Stimulated activated CD8-positive, alpha-beta memory T cell treated with anti-CD3 and anti-CD28 coated beads, Interleukin-12 subunit alpha, Interleukin-12 subunit beta, amount 100 ng/mL, for 24 hours (primary cell): ENCODE results near the gene ADM5.

Experiments
- DNase-seq: peaks from one replicate; pipeline ENCODE4 v3.0.0-alpha.2; 2020; ENCODE audit errors: extremely low read depth

Gene ADM5

DNA sequence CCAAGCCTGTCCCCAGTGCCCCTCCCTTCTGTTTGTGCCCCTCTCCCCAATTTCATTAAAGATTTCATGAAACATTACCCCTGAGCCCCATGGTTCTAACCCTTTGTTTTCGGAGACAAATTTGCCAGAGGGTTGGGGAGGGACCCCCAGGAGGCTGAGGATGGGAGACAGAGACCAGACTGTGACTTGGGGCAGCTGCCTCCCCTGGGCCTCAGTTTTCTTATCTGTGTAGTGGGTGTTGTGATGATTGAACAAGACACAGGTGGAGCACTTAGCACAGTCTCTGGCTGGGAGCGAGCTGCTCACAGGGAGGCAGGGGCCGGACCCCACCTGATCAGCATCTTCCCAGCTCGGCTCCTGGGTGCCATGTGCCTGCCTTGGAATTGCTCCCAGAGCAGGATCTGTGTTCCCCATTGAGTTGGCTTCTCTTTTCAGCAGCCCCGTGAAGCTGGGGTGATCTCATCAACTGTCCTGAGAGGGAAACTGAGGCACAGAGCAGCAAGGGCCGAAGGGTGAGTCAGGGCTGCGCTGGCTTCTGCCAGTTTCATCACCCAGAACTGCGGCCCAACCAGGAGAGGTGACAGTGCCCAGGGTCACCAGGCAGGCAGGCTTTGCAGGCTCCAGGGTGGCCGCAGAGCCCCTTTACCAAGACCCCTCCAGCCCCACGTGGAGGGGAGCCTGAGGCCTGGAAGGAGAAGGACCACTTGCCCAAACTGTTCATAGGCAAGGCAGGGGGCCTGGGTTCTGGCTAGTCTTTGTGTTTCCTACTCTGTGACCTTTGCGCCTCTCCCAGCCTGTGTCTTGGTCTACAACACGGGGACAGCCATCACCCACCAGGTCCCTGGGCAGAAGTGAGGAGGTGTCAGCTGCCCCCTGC is 30.6 kb upstream of the ADM5 start:
- no peak for DNase-seq

DNA sequence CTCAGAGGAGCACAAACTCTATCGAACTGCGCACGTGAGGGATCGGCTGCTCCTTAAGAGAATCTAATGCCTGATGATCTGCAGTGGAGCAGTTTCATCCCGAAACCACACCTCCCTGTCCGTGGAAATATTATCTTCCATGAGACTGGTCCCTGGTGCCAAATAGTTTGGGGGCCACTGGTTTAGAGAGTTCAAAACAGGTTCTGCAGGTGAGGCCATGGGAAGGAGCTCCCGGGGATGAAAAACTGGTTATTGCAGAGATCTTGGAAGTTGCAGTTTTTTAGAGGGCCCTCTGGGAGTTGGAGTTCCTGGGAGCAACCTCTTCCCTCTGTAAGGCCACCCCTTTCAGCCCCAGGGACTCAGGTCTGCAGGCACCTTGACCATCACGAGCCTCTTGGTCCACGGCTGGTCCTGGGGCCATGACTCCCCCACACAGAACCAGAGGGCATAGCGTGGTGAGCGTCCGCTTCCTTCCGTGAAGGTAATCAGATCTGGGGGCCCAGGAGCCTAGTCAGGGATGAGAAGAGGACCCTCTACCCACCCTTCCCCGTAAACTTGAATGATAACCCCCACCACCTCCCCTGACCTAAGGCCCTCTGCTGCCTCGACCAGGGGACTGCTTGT is 28.9 kb upstream of the ADM5 start:
- no peak for DNase-seq

DNA sequence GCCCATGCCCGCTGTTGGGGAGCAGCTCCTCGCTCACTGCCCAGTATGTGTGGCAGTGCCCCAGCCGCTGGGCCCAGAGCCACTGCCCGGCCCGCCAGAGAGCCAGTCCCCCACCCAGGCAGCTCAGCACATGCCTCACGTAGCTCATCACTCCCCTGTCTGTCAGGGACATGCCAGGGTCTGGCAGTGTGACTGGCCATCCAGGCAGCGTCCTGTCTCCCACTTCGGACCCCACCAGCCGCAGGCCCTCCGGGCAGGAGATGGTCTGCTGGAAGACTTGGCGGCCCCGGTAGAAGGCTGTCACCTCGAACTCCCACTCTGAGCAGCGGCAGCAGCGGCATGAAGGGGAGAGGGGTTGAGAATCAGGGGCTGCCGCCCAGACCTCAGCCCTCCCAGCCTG is 27.4 kb upstream of the ADM5 start:
- no peak for DNase-seq

DNA sequence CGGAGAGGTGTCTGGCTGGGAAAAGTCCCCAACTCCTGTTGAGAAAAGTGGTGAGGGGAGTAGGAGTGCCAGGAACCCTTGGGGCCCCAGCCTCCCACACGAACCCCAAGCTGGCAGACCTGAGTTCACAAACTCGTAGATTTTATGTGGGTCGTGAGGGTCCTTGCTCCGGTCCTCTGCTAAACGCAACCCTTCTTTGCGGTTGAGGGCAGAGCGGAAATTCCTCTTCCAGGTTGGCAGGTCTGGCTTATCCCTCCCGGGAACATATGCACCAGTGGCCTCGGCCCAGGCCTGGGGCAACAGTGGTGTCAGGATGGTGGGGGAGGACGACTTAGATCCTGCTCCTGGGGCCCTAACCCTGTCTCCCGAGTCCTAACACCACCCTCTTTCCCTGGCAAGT is 26.2 kb upstream of the ADM5 start:
- no peak for DNase-seq

DNA sequence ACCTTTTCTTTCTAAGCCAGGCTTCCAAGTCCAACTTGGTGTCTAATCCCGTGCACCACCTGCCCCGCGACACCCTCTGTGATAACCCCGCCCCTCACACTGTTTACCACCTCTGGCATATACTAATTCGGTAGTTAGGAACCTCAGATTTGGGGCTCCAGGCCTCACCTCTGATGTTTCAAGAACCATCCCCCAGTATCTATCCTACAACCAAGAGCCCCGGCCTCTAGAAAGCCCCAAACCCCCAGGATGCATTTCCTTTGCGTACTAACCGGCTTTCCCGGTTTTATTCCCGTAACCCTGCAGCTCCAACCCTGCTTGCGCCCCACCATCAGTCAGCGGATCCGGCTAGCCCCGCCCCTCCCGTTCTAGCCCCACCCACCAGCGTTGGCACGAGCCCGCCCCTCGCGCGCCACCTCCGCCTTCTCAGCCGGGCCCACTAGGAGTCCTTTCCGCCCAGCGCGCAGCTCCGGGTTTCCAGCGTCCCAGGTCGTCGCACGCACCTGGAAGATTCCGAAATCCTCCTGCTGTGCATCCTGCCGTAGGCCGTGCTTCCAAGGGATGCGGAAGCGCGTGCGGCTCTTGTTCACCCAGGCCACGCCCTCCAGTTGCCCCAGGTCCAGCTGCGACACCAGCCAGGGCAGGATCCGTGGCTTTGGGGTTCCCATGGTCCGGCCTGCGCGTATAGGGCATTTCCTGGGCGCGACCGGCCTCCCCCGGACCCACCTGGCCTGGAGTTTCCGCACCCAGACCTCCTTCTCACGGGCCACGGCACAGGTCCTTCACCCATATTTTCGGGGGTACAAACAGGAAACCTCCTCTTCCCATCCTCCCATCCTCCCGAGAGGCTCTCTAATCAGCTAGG is 25.0 kb upstream of the ADM5 start:
- DNase-seq: peak; percentile 85

DNA sequence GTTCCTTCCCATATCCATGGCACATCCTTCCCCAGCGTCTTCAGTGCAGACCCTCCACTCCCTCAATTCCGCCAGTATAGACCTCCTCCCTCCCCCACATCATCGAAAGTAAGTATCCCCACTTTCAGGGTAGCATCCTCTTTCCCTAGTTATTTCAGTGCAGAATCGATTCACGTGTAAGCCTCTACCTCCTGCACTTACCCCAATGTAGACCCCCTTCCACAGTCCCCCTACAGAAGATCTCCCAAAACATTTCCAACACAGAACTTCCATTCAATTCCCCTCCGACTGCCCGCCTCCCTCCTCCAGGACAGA is 24.4 kb upstream of the ADM5 start:
- no peak for DNase-seq

DNA sequence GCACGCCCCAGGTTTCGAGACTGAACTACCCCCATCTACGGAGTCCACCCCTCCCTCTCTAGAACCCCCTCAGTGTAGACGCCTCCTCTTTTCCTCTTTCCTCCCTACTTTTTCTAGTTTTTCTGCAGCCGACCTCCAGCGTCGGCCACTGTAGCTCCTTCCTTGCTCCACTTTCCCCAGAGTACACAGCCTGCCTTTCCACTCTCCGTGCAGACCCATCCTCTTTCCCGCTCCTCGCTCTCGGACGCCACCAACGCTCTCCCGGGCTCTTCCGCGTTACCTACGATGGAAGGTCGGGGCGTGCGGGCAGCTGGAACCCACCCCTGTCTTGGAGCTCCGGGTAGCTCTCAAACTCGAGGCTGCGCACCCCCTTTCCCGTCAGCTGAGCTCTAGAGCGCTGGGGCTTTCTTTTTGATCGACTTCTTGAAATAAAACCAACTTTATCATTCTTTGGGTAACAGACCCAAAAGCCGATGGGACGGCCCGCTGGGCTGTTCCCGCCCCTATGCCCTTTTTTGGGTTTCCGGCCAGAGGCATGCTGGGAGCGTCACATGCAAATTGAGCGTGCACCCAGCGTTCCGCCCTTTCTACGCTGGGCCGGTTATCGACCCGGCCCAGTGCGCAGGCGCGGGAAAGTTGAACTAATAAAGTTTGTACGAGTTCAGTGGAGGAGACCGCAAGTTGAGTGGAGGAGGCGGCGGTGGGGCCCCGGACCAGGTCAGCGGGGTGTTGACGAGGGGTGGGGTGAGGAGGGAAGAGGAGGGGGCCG is 23.9 kb upstream of the ADM5 start, which contains the start of the genes BCL2L12 and IRF3:
Gene BCL2L12, plus strand, starts transcription at position 583 of the 769 bp plus-strand sequence. CDS start 760 bp downstream, outside the sequence.
Gene IRF3, minus strand, starts transcription at position 507 of the 769 bp plus-strand sequence. CDS start 1,019 bp downstream, outside the sequence.
- DNase-seq: peak; percentile 99

DNA sequence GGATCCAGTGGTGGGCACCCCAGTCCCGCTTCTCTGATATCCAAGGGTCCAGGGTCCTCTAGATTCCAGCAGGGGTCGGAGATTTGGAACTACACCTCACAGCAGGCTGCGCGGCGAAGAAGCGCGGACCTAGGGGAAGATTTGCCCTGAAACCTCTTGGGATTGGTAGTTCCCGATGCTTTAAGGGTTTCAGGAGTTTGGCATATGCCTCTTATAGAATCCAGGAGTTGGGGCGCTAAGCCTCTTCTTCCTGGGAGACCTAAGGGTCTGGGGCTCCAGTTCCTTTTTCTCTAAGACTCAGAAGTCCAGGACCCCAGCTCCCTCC is 23.3 kb upstream of the ADM5 start:
- DNase-seq: no peak

DNA sequence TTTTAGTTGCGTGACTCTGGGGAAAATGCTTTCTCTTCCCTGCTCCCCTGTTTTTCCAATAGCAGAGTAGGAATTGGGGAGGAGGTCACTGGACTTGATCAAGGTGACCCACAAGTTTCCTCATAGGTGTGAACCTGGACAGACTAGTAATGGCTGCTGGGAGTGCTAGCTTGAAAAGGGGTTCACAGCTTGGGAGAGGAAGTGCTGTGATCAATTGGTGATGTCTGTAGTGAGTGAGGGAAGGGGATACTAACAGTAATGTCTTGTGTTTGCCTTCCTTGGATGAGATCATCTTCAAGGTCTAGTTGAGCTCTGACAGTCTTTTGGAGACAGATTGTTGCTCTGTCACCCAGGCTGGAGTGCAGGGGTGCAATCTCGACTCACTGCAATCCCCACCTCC is 21.9 kb upstream of the ADM5 start:
- DNase-seq: no peak

DNA sequence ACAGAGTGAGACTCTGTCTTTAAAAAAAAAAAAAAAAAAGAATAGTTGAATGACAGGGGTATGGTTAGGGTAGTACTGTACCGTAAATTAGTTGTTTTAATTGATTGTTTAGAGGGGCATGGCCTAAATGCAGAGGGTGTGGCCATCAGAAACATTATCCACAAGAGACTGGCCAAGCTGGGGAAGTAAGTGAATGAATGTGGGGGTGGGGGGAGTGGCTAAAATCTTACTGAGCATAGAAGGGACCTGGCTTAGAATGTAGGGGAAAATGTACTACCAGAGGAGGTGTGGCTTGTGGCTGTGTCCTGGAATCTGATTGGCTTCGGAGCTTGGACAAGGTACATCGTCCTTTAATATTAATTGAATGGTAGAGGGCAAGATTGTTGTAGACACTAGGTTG is 19.9 kb upstream of the ADM5 start:
- DNase-seq: no peak

DNA sequence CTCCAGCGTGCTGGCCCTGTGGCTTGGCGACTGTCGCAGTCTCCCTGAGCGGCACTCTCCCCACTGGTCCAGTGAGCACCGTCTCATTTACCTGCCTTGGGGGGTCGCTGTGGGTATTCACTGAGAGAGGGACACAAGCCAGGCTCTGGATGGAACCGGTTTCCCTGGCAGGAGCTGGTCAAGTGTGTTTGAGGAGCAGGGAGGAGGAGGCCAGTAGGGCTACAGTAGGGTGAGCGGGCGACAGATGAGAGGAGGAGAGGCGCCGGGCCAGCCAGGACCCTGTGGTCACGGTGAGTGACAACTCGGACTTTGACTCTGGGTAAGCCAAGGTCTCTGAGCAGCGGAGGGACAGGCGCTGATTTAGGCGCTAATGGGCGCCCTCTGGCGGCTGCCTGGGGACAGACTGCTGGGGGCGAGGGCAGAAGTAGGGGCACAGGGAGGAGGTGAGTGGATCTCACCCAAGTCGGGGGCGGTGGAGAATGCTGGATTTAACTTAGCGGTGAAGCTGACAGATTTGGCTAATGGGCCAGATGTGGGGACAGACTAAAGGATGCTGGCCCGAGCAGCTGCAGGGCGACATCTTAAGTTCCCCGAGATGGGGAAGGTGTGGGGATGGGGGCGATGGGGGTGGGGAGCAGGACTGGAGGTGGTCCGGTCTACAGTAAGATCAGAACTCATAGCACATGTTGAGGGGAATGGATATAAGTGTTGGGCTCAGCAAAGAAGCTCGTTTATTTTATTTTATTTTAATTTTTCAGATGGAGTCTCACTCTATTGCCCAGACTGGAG is 17.1 kb upstream of the ADM5 start:
- no peak for DNase-seq

DNA sequence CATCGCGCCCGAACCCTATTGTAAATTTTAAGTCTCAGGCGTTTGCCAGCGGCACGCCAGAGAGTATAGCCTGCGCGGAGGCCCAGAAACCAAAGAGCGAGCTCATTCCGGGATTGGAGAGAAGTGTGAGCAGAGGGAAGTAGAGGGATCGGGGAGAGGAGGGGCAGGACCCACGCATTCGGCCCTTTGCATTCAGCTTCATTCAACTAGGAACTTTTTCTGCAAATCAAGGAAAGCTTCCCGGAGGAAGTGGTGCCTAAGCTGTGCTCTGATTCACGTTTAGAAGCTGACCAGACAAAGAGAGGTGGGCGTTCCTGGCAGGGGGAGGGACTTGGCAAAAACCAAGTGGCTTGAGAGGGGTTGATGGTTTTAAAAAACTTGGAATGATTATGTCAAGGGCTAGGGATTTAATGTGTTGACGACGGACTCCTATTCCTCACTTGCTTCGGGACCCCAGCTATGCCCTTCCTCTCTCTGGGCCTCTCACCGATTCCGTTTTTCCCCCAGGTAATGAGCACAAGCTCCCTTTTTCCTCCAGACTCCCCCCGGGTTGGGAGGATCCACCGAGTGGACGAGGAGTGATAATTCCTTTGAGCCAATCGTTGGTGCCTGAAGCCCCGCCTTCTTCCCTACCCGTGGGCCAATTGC is 13.1 kb upstream of the ADM5 start:
- DNase-seq: no peak

DNA sequence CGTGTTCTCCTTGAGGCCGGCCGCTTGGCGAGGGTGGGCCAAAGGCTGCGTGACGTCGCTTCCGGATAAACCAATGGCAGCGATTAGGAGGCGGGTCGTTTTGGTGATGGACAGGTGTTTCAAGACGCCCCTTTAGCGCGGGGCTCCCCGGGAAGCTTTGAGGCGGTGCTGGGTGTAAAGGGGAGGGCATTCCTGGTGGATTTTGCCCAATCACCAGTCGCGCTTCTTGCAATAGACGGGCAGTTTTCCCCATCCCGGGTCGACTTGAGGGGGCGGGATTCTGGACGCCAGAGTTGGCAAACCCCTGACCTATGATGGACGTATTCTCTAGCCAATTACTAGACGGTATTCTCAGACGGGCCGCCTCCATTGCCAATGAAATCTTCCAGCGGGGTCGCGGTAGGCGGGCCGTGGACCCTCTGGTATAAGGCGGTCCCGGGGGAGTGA is 12.6 kb upstream of the ADM5 start:
- peak; percentile 97 for DNase-seq

DNA sequence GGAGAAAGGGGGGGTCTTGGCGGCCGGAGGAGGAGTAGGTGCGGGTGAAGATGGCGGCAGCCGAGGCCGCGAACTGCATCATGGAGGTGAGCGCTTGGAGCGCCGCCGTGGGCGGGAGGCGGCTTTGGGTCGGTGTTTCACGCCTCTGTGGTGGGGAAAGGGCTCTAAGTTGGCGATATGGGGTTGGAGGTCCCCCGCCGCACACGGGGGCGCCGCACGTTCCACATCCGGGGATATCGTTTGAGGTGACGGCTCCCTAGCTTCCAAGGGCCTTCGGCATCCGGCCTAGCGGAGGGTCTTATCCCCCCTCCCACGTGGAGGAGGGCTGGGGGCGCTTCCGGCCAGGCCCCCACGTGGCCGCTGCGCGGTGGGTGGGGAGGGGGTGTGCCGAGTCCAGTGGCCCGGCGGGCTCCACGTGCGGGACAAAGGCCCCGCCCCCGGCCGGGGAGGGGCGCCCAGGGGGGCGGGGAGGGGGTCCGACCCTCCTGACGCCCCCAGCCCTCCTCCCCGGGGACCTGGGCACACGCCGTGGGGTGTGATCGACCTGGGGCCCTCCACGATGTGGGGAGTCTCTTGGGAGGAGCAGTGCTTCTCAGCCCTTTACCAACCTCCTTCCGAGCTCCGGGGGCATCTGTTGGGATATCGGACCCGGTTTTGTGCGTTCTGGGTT is 12.0 kb upstream of the ADM5 start, which contains the start of gene PRMT1:
Gene PRMT1, plus strand, starts transcription at position 41 of the 670 bp plus-strand sequence. Its CDS starts 10 bp downstream, at position 51.
- no peak for DNase-seq

DNA sequence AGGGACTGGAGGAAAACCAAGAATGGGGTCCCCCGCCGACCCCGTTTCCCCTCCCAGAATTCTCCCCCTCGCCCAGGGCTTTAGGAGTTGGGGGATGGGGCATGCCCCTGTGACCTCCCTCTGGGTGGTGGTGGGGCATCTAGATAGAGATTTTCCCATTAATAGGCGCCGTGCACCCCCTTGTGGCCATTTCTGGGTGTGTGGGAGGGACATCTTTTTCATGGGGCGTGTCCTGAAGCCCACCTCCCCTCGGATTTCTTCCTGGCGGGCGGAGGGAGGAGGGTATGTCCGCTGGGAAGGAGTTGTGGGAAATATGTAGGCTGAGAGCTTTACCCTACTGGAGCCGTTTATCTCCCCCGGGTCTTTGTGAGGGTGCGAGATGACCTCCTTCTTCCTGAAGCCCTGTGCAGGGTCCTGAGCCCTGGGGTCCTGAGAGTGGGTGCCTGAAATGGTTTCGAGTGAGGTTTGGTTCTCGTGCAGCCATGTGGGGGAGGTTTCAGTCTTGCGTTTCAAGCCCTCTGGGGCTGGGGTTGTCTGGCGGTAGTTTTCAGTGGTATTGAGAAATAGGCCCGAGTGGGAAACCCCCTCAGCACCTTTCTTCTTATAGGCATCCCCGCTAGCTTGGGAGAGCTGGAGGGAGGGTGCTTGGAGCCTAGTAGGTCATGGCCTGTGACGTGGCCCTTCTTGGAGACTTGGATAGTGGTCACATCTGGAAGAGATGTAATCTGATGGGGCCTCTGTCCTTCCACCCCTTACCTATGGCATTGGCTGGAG is 11.3 kb upstream of the ADM5 start:
- DNase-seq: no peak

DNA sequence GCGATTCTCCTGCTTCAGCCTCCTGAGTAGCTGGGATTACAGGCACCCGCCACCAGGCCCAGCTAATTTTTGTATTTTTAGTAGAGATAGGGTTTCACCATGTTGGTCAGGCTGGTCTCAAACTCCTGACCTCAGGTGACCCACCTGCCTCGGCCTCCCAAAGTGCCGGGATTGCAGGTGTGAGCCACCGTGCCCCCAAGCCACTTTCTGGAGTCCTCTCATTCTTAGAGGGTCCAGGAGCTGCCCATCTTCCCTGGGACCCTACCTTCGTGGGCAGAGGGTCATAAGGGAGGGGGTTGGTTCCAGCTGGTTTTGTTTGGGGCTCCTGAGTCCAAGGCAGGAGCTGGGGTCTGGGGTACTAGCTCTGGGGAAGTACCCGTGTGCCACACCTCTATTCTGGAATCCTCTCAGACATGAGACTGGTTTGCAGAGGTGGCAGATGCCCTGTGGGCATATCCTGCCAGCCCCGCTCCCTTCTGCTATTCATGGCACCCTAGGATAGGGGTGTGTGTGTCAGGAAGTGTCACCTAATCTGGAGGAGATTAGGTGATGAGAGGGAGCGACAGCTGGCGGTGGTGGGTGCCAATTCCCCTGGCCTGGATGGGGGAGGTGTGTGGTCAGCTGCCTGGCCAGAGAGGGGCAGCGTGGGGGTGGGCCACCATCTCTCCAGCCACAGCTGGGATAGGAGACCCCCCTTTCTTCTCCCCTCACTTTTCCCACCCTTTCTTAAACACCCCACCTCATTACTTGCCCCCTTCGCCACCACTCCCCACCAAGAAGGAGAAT is 10.2 kb upstream of the ADM5 start:
- DNase-seq: no peak

DNA sequence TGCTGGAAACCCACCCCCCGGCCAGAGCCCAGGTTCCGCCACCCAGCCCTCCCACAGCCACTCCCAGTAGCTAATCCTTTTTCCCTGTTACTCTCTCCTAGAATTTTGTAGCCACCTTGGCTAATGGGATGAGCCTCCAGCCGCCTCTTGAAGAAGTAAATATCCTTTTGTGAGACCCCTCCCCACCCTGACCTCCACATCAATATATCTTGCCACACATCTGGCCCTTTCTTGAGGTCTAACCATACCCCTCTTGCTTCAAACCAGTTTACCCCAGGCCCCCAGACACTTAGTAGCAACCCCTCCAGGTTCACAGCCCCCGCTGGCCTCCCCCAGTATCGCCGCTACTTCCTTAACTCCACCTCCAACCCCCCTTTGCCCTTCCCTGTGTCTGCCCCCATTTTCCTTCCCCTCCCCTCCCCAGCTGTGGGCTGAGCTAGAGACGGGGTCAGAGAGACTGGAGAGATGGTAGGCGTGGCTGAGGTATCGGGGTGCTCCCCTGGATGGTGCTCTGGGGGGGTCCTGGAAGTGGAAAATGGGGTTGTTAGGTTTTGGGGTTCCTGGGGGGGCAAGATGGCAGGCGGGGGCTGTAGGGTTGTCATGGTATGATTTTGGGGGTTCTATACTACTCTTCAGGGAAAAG is 9.5 kb upstream of the ADM5 start:
- DNase-seq: no peak
